DLD1 (cell line): ENCODE measurements around the gene C4orf17.
"Not testable (repeated sequence)": the region's sequence is repeated elsewhere in the genome, so short reads cannot be mapped to it uniquely, and the experiment has no call there.

ENCODE experiments used
- in situ Hi-C: cut with HindIII; loops from 2 replicates; pipeline ENCODE4 v1.10.0; 2017; ENCODE audit warnings: low sequenced_read_pairs

Gene C4orf17

DNA sequence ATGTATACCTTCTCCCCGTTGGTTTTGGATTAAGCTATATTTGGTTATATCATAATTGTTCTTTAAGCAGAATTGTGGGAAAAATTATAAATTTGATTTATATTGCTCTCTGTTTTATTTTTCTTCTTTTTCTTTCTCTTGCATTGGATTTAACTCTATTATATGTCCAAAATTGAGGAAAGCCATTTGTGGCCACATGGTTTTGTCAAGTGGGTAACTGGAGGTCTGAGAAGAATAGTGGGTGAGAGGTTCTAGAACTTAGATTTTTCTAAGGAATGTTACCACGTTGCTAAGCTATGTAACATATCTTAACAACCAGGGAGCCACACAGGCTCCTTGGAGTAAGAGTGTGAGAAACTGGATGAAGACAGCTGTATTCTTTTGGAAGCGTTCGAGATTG is at the start of gene C4orf17:
Gene C4orf17 (plus strand): TSS at position 301 of the 400 bp plus-strand sequence. CDS start 2,061 bp downstream, outside the sequence.
- in situ Hi-C loops = no loop called here

DNA sequence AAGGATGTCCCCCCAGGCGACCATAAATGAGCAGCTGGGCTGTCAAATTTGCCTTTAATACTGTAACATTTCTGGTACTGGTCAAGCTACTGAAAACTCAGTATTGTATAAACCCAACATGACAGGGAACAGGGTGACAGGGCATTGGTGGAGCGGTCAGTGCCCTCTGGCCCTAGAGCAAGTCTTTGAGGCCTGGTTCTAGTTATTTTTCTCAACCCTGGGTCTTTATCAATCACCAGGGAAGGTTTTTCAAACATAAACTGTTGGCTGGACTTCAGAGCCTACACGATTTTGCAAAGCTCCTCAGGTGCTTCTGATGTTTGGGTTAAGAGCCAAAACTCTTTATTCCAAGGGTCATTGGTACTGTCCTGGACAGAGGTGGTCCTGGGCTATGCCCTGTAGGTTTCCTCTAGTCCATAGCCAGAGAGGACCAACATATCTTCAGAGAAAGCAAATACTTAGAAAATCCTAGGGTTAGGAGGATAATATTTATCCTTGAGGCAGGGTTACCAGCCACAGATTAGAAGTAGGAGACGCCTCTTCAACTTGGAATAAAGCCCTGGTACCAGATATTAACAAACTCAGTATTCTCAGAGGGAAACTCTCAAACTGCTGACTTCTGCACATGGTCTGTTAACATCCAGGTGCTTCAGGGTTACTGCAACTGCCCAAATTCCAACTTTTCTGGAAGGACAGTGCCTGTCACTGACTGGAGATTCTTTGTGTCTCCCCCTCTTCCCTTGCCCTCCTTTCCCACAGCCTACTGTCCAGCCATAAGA is 49.0 kb upstream of the C4orf17 start:
- in situ Hi-C loops = no loop called here

DNA sequence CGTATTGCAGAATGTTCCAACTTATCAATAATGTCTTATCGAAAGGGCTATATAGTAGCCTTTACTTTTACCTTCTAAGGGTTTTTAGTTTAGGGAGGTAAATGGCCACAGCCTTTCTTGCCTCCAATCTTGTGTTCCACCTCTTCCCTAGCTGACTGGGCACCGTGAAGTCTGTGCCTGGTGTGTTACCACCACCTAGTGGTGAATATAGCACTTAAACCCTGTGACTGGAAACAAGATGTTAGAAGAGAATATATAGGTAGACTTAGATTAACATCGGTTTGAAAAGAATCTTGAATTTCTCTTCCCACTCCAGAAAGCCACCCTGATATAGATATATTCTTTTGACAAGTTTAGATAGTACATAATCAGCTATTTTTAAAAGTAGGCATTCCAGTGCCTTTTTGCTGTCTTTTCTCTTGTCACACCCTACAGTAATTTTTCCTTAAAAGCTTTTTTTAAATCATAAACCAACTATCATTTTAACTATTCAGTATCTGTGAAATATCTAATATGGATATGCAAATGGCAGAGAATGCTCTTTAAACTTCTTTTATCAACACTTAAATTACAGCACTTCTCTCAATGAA is 47.9 kb upstream of the C4orf17 start:
- in situ Hi-C loops = no loop called here

DNA sequence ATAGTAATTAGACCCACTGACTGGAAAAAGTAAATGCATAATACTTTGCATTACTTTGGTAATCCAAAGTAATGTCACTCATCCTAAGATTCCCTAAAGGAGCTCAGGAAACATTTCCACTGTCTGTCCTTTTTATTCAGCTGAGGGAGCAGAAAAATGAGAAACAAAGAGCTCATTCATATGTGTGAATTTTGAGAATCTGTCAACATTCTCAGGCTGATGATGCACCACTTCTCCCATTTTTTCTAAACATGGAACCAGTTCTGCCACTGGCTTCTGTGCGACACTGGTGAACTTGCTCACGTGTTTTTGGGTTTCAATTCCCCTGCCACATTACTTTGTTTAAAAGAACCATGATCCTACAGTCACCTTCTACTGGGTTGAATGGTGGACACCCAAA is 47.3 kb upstream of the C4orf17 start:
- in situ Hi-C loops = no loop called here

DNA sequence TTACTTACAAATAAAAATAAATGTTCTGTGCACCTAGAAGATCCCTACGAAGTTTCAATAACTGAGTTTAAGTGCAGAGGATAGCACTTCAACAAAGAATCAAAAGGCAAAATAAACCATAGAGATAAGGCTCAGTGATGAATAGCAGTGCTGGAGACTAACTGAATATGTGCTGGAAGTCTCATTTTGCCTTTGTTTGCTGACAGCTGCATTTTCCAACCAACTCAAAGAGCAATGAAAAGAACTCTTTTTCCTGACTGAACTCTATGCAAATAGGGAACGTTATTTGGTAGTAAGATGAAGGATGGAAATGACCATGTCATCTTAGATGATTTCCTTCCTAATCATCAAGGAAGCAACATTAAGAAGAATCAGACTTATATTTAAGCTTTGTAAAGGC is 42.9 kb upstream of the C4orf17 start:
- in situ Hi-C loops = no loop called here

DNA sequence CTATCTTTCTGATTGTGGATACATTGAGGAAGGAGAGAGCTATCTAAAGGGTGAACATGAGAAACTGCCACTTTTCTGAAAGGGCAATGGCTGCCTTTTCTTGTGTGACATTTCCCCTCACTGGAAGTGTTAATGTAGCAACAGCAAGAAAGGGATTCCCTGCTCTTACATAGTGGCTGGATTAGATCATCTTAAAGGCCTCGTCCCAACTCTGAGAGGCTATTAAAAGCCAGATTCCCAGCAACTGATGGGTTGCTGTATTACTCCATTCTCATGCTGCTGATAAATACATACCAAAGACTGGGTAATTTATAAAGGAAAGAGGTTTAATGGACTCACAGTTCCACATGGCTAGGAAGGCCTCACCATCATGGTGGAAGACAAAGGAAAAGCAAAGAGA is 41.9 kb upstream of the C4orf17 start:
- in situ Hi-C loops = no loop called here

DNA sequence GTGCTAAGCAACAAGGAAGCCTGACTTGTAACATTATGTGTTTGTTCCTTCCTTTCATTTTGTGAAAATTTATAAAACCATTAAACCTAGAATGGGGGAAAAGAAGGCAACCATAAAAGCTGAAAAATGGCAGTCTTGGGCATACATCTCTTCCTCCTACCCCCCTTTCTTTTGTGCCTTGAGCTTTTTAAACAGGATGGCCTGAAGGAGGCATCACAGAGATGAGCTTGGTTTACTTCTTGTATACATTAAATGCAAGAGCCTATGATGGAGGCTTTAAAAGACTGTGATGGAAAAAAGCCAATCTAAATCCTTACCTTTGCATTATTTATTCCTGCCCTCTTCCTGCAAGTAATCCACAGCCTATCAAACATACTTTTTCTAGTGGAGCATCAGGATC is 39.5 kb upstream of the C4orf17 start:
- in situ Hi-C loops = no loop called here

DNA sequence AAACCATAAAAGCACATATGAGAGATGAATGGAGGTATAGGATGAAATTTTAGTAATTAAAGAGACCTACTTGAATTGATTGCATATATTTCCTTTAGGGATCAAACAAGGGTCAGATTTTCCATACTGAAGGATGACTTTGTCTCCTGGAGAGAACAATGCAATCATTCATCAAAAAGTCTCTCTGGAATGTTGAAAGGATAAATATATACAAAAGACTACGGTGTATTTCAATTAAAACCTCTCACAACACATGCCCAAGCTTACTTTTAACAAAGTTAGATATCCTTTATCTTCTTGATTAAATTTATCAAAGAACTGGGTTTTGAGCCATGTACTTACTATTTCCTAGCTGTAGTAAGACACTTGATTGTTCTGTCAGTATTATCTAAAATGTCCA is 38.9 kb upstream of the C4orf17 start:
- in situ Hi-C loops = no loop called here

DNA sequence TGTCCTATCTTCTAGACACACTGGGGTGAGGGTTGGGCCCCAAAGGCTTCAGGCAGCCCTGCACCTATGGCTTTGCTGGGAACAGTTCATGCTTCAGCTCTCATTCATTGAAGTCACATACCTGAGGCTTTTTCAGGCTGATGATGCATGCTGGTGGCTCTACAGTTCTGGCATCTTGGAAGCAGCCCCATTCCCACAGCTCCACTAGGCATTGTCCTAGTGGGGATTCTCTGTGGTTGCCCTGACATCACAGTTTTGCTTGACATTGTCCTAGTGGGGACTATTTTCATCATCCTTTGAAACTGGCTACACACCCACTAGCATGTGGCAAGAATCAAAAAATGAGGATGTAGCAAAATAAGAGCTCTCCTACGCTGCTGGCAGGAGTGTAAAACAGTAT is 37.7 kb upstream of the C4orf17 start:
- in situ Hi-C loops = no loop called here

DNA sequence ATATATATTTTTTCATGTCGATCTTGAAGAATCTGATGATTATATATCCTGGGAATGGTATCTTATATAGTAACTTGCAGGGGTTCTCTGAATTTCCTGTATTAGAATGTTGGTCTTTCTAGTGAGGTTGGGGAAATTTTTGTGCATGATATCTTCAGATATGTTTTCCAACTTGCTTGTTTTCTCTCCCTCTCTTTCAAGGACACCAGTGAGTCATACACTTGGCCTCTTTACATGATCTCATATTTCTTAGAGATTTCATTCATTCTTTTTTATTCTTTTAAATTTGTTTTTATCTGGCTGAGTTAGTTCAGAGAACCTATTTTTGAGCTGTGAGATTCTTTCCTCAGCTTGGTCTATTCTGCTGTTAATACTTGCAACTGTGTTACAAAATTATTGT is 27.2 kb upstream of the C4orf17 start:
- in situ Hi-C loops = no loop called here

DNA sequence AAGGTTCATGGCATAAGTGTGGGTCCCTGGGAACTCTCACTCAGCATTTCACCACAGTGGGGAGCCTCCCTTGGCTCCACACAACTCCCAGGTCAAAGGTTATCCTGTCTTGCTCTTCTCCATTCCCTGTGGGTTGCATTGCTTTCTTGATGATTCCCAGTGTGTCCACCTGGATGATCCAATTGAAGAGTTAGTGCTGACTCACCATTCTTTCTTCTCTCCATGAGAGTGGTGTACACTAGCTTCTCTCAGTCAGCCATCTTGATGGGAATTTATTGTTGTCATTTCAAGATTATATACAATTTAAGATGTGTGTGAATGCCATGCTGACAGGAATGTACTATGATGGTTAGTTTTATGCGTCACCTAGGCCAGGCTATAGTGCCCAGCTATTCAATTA is 25.6 kb upstream of the C4orf17 start:
- in situ Hi-C loops = no loop called here

DNA sequence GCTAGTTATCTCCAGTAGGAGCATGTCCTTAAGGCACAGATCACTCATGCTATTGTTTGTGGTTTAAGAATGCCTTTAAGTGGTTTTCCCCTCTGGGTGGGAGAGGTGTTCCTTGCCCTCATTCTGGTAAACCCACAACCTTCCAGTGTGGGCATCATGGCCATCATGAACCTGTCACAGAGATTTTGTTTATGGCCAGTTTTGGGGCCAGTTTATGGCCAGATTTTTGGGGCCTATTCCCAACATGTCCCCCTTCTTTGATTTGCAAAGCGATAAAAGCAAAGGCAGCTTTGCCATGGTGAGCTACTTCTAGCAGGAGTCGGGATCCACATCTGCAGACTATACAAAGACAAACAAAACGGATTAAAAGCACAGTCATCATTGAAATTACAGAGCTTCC is 24.2 kb upstream of the C4orf17 start:
- in situ Hi-C loops = not testable (repeated sequence)

DNA sequence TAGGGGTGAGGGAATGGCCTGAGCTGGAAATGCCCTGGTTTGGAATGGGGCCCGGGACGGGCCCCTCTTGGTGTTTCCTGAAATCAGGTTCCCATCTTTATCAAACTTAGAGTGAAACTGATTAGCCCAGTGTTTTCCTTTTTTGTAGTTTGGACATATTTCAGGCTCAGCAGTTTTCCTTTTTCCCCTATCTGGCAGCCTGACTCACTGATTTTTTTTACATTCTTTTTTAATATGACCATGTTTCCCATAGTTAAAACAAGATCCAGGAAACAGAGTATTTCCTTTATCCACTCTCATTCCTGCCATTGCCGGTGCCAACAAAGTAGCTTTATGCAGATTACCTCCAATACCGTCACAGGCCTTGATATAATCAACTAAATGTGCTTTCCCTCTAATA is 20.5 kb upstream of the C4orf17 start:
- in situ Hi-C loops = no loop called here

DNA sequence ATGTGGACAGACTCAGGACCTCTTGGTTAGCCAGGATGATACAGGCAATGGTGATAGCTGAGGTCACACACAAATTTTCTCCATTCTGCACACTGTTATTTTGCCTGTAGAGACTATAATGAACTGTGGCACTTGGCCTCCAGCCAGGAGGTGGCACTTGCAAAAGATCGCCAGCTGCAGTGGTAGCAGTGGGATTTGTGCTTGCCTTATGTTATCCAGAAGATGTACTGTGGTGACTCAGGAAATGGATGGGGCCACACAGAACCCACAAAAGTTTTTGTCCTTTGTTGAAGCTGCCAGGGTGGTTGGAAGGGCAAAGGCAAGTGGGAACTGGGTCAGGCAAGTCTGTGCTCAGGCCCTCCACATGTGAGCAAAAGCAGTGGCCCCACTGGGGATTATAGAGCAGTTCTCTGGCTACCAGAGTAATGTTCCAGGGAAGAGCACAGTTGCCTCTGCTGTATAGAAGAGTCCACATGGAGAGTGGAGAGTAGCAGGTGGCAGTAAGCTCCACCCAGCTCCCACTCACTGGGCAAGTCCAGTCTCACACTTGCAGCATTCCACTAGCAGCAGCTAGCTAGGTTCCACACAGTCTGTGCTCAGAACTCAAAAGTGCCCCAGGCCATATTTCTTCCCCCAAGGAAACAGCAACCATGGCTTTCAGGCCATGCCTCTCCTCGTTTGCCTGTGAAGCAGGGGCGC is 5.9 kb upstream of the C4orf17 start:
- in situ Hi-C loops = no loop called here

DNA sequence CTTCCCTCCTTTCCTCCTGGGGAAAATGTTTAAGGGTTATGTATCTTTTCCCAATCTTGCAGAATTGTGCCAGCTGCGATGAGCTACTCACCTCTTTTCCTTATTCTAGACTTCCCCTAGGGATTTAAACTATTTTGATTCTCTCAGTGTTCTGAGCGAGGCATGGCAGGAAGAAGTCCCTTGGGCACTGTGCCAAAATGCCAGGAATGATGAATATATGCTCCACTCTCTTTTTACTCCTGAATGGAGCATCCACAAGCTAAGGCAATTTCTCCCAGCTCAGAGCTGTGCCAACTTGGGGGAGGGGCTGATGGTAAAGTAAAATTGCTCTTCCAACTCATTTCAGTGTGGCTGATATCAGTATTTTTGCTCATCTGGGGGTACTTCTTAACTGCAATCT is 4.0 kb upstream of the C4orf17 start:
- in situ Hi-C loops = no loop called here

DNA sequence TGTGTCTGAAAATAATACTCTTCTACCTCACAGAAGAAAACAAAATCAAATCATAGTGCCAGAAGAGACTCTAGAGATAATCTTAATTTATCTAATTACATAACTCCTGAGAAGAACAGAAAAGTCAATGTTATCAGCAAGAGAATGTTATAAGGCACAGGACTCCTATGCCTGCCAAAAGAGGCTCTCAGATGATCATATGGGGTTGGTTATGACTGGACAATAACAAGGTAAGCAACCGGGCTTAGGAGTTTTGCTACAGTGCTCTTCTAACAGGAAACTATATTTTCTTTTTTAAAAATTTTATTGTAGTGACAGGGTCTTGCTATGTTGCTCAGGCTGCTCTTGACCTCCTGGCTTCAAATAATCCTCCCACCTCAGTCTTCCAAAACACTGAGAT is 3.5 kb upstream of the C4orf17 start:
- in situ Hi-C loops = no loop called here

DNA sequence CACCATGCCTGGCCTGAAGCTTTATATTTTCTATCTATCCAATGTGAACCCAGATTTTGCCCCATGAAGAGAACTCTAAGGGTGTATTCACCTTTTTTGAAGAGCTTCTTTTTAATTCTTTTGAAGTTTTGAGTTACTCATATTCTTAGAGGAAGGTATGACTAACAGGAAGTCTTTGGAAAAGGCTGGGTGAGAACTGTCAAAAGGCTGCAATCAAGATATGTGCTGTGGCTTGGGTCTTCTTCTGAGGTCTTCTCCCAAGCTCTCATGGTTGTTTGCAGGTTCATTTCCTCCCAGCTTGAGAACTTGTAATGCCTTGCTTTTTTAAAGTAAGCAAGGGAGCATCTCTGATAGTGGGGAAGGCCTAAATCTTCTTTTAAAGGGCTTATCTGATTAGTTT is 3.1 kb upstream of the C4orf17 start:
- in situ Hi-C loops = no loop called here

DNA sequence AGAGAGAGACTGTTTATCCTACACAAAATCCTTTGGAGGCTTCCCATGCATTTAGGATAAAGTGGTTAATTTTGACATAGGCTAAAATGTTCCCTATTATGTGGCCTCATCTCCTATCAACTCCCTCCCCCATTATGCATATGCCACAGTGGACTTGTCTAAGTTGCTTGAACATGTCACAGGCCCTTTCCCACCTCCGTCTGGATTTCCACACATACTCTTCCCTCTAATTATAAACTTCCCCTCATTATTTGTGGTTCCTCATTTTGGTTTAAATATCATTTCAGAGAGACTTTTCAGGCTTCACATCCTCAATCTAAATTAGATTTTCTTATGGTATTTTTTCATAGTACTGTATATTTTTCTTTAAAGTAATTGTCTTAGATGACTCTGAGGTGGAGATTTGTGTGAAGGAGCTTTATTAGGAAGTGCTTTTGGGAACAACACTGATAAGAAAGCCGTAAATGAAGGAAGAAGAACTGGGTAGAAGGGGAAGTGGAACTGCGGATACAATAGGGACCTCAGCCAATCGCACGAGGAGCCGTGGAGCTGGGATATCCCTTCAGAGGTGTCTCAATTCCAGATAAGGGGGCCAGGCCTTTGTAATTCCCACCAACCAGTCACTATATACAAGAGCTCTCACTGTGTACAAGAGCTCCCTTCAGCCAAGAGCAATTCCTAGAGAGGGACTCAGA is 7.9 kb downstream of the C4orf17 start:
- in situ Hi-C loops = no loop called here

DNA sequence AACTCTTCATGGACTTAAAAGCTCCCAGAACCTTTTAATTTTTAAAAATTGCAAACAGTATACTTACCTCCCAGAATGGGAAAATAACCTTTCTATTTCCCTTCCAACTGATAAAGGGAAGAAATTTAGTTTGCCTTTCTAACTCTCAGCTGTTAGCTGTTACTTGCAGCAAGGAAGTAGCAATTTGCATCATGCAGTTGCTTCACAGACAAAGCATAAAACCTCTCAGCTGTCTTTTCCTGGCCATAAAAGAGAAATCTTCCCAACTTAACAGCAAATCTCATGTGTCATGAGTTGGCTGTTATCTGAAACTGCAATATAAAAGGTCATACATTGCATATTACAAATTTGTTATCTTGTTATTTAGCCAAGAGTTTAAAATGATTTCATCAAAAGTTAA is 18.4 kb downstream of the C4orf17 start:
- in situ Hi-C loops = no loop called here

DNA sequence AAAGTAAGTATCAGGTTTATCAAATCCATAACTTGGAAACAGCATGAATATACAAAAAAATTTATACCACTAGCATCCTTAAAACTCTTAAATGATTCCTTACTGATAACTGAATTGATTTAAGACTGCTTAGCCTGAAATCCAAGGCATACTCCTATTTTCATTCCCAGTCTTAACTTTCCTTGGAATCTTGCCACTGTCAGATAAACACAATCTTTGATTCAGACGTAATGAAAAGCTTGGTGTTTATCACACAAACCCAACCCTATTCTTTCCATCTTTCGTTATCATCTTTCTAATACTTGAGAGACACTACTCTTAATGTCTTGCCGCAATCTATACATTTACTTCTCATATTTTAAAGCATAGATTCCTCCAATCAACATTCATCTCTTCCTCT is 19.1 kb downstream of the C4orf17 start:
- in situ Hi-C loops = no loop called here

DNA sequence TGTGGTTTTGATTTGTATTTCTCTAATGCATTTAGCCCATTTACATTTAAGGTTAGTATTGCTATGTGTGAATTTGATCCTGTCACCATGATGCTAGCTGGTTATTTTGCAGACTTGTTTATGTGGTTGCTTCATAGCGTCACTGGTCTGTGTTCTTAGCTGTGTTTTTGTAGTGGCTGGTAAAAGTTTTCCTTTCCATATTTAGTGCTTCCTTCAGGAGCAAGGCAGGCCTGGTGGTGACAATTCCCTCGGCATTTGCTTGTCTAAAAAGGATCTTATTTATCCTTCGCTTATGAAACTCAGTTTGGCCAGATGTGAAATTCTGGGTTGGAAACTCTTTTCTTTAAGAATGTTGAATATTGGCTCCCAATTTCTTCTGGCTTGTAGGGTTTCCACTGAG is 23.9 kb downstream of the C4orf17 start:
- in situ Hi-C loops = not testable (repeated sequence)

DNA sequence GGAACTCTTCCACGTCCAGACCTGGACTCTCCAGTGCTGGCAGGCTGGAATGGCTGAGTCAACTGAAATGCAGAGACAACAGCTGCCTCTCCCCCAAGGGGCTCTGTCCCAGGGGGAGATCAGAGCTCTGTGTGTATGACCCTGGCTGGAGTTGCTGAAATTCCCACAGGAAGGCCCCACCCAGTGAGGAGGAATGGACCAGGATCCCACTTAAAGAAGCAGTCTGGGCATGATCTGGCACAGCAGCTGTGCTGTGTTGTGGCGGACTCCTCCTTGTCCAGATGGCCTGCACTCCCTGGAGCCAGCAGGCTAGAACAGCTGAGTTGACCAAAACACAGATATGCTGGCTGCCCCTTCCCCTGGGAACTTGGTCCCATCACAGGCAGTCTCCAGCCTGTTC is 25.4 kb downstream of the C4orf17 start:
- in situ Hi-C loops = no loop called here
